SK-N-SH (cell line): Measurements from ENCODE around the gene TTC3. TPM values are rescaled to one million over a fixed set of nuclear protein-coding genes. Genes with fewer than 3 reads are reported as not detected.

Experiments used
- CTCF ChIA-PET: fragments of 300-600, 350-600 bp; formaldehyde crosslinking; extraction: SDS; loops from one replicate; lab custom pipeline; 2021; lab: Yijun Ruan, JAX
- POLR2A ChIA-PET: fragments of 350-600 bp; sonication (Branson Sonifier 250); formaldehyde crosslinking; extraction: SDS; loops from one replicate; lab custom pipeline; 2020; ENCODE audit warnings: antibody characterized with exemption, inconsistent platforms; lab: Yijun Ruan, JAX
- DNase-seq: peaks from one replicate; pipeline ENCODE4 v3.0.0; 2012
- H2AFZ ChIP-seq: fragments of 200-600 bp; sonication (generic); 2 replicates; pipeline ENCODE4 v1.8.1; 2016; ENCODE audit warnings: antibody characterized with exemption, mild to moderate bottlenecking, low read depth
- H3F3A ChIP-seq: fragments of 200-600 bp; sonication (generic); replicated peaks from 2 replicates; pipeline ENCODE3; 2016; ENCODE audit warnings: antibody characterized with exemption, mild to moderate bottlenecking; ENCODE audit not compliant: insufficient read depth
- H3K27ac ChIP-seq, 2 experiments: fragments of 200-500 bp in 1 of 2; fragments of 200-600 bp in 1 of 2; sonication (Bioruptor generic) in 1 of 2; sonication (generic), shearing (Covaris generic) in 1 of 2; 2 replicates each; pipeline versions ENCODE4 v1.5.1 to v1.6.1; 2014 to 2016; ENCODE audit warnings: low read depth in 2 of 2, inconsistent platforms in 1 of 2, low read length in 1 of 2, mild to moderate bottlenecking in 1 of 2, mixed read lengths in 1 of 2
- H3K27me3 ChIP-seq: fragments of 200-600 bp; sonication (generic), shearing (Covaris generic); 2 replicates; pipeline ENCODE4 v1.6.1; 2016; ENCODE audit warnings: mixed run types; ENCODE audit not compliant: insufficient read depth
- H3K36me3 ChIP-seq, 2 experiments: fragments of 200-500 bp in 1 of 2; fragments of 200-600 bp in 1 of 2; sonication (Bioruptor generic) in 1 of 2; sonication (generic) in 1 of 2; replicated peaks in 1 of 2; 2 replicates each; pipeline versions ENCODE3 to v1.5.1; 2014 to 2016; ENCODE audit warnings: low read length in 1 of 2, mild to moderate bottlenecking in 1 of 2; ENCODE audit not compliant: insufficient read depth in 2 of 2, control insufficient read depth in 1 of 2
- H3K4me1 ChIP-seq, 2 experiments: fragments of 200-500 bp in 1 of 2; fragments of 200-600 bp in 1 of 2; sonication (Bioruptor generic) in 1 of 2; sonication (generic), shearing (Covaris generic) in 1 of 2; 2 replicates each; pipeline versions ENCODE4 v1.5.1 to v1.6.1; 2014 to 2016; ENCODE audit warnings: low read depth in 1 of 2, low read length in 1 of 2, mixed run types in 1 of 2; ENCODE audit not compliant: insufficient read depth in 2 of 2, control insufficient read depth in 1 of 2
- H3K4me2 ChIP-seq: fragments of 200-600 bp; sonication (generic), shearing (Covaris generic); 2 replicates; pipeline ENCODE4 v1.6.1; 2017; ENCODE audit warnings: mixed run types
- H3K4me3 ChIP-seq, 2 experiments: fragments of 200-500 bp in 1 of 2; fragments of 200-600 bp in 1 of 2; sonication (Bioruptor generic) in 1 of 2; sonication (generic), shearing (Covaris generic) in 1 of 2; 2 replicates each; pipeline versions ENCODE4 v1.5.1 to v1.8.1; 2014 to 2016; ENCODE audit warnings: low read depth in 2 of 2, inconsistent platforms in 1 of 2, low read length in 1 of 2, mild to moderate bottlenecking in 1 of 2, mixed read lengths in 1 of 2, moderate library complexity in 1 of 2
- H3K79me2 ChIP-seq: fragments of 200-600 bp; sonication (generic); 2 replicates; pipeline ENCODE4 v1.8.1; 2017; ENCODE audit warnings: mild to moderate bottlenecking; ENCODE audit not compliant: insufficient read depth
- H3K9ac ChIP-seq: fragments of 200-600 bp; sonication (generic); 2 replicates; pipeline ENCODE4 v1.6.1; 2017; ENCODE audit warnings: mixed run types
- H3K9me2 ChIP-seq: fragments of 200-600 bp; sonication (generic); 2 replicates; pipeline ENCODE4 v1.6.1; 2017; ENCODE audit warnings: mixed run types
- H3K9me3 ChIP-seq: fragments of 200-600 bp; sonication (generic); 2 replicates; pipeline ENCODE4 v1.6.1; 2017; ENCODE audit warnings: mixed run types, mild to moderate bottlenecking, moderate library complexity
- H4K20me1 ChIP-seq: fragments of 200-600 bp; sonication (generic); 2 replicates; pipeline ENCODE4 v1.6.1; 2017; ENCODE audit warnings: mild to moderate bottlenecking, mixed run types; ENCODE audit not compliant: insufficient read depth
- CTCF ChIP-seq: fragments of 200-600 bp; sonication (generic); IDR thresholded peaks from 2 replicates; pipeline ENCODE4 v1.6.1; 2017; ENCODE audit warnings: antibody characterized with exemption, mild to moderate bottlenecking, moderate library complexity
- ELF1 ChIP-seq: IDR thresholded peaks from 2 replicates; pipeline ENCODE4 v1.4.0; 2012
- EP300 ChIP-seq, 2 experiments: IDR thresholded peaks; 2 replicates each; pipeline versions ENCODE4 v1.4.0 to v1.6.1; 2012; ENCODE audit warnings: borderline replicate concordance in 1 of 2, low read depth in 1 of 2, low read length in 1 of 2
- EZH2phosphoT487 ChIP-seq: fragments of 200-600 bp; sonication (generic); IDR thresholded peaks from 2 replicates; pipeline ENCODE4 v1.6.1; 2017; ENCODE audit warnings: low read depth, mixed run types, mild to moderate bottlenecking, antibody characterized with exemption, moderate library complexity, borderline replicate concordance
- FOXJ3 ChIP-seq: sonication (generic); formaldehyde crosslinking; IDR thresholded peaks from 2 replicates; pipeline ENCODE4 v1.5.1; 2020; ENCODE audit warnings: mild to moderate bottlenecking, missing genetic modification reagents
- FOXM1 ChIP-seq: IDR thresholded peaks from 2 replicates; pipeline ENCODE4 v1.4.0; 2012; ENCODE audit warnings: low read depth, mild to moderate bottlenecking
- GABPA ChIP-seq: IDR thresholded peaks from 2 replicates; pipeline ENCODE4 v1.4.0; 2012; ENCODE audit warnings: low read depth, mild to moderate bottlenecking
- JUND ChIP-seq: IDR thresholded peaks from 2 replicates; pipeline ENCODE4 v1.4.0; 2012
- MXI1 ChIP-seq: IDR thresholded peaks from 2 replicates; pipeline ENCODE4 v1.6.1; 2012; ENCODE audit warnings: mild to moderate bottlenecking, low read depth, low read length, improper control_type of control experiment
- NRF1 ChIP-seq: IDR thresholded peaks from 2 replicates; pipeline ENCODE4 v1.6.1; 2012; ENCODE audit warnings: low read depth, mild to moderate bottlenecking, low read length
- PBX3 ChIP-seq: IDR thresholded peaks from 2 replicates; pipeline ENCODE4; 2012
- REST ChIP-seq: IDR thresholded peaks from 2 replicates; pipeline ENCODE4 v1.6.1; 2012; ENCODE audit warnings: mild to moderate bottlenecking, low read depth, low read length, moderate library complexity
- SIN3A ChIP-seq: IDR thresholded peaks from 2 replicates; pipeline ENCODE4 v1.6.1; 2012; ENCODE audit warnings: low read depth, mild to moderate bottlenecking, low read length, moderate library complexity, borderline replicate concordance
- SMC3 ChIP-seq: IDR thresholded peaks from 2 replicates; pipeline ENCODE4 v1.6.1; 2012; ENCODE audit warnings: low read depth, low read length, improper control_type of control experiment
- TCF12 ChIP-seq: IDR thresholded peaks from 2 replicates; pipeline ENCODE4 v1.4.0; 2012
- TEAD4 ChIP-seq: IDR thresholded peaks from 2 replicates; pipeline ENCODE4 v1.4.0; 2012; ENCODE audit warnings: mild to moderate bottlenecking, borderline replicate concordance; ENCODE audit not compliant: insufficient read depth
- USF2 ChIP-seq: fragments of 150-350 bp; IDR thresholded peaks from 2 replicates; pipeline ENCODE4 v1.6.1; 2017; ENCODE audit warnings: antibody characterized with exemption, low read length, low read depth, borderline replicate concordance
- YY1 ChIP-seq: IDR thresholded peaks from 2 replicates; pipeline ENCODE4 v1.4.0; 2012; ENCODE audit warnings: low read depth, mild to moderate bottlenecking
- ZBTB33 ChIP-seq: IDR thresholded peaks from 2 replicates; pipeline ENCODE4 v1.4.0; 2012; ENCODE audit warnings: low read depth, borderline replicate concordance
- WGBS: methylation state at CpG from one replicate; pipeline ENCODE4 v1.1.6; 2017; ENCODE audit warnings: low lambda C conversion rate; 5-methylcytosine and 5-hydroxymethylcytosine counted together
- polyA plus RNA-seq, 3 experiments: library from polyadenylated mRNA; depleted of rRNA; stranded (reverse); fragments of >200 nt; gene quantifications; 2 replicates each; pipeline ENCODE4 v1.2.3, GENCODE V29; 2012

Gene TTC3
- polyA plus RNA-seq, 1 of the 3 experiments (the other 2 are of a cell fraction) = 35.7 TPM

GRCh38 chr21:37200641-37201480 lies 127.8 kb downstream of the TTC3 start:
- Histone ChIP-seq H3K4me1 (no peaks in the 10 kb centered on the region; a peak in 1 of 4 replicates), H3K79me2 (no peaks in the 10 kb centered on the region), H3K36me3 (peaks cover 66 to 68% of the 10 kb centered on the region in 2 experiments), H3K9me3 (no peaks in the 10 kb centered on the region), H2AFZ (no peak overlapping the region), H4K20me1 (no peaks in the 10 kb centered on the region), H3K9ac (no peak overlapping the region), H3F3A (no peaks in the 10 kb centered on the region), H3K27ac (no peak overlapping the region), H3K9me2 (no peaks in the 10 kb centered on the region), H3K4me2 (no peak overlapping the region), H3K27me3 (no peaks in the 10 kb centered on the region), H3K4me3 (no peak overlapping the region)
- TF ChIP-seq NRF1 = no peak
- TF ChIP-seq MXI1 = no peak
- no peak for TF ChIP-seq USF2
- no peak for TF ChIP-seq FOXJ3 (CRISPR knock-in tag)
- TF ChIP-seq ZBTB33 = no peak
- TF ChIP-seq TCF12 = no peak
- TF ChIP-seq REST = no peak
- TF ChIP-seq SIN3A = no peak
- no peak for TF ChIP-seq PBX3
- no peak for TF ChIP-seq GABPA
- TF ChIP-seq YY1 = no peak
- no peak for TF ChIP-seq TEAD4
- no peak for TF ChIP-seq CTCF
- TF ChIP-seq JUND = no peak
- no peak for TF ChIP-seq EP300 (IDR thresholded peaks at IDR 0.05; ENCODE audit: borderline replicate concordance in 1 of 2, low read depth in 1 of 2, low read length in 1 of 2)
- TF ChIP-seq ELF1 = no peak
- TF ChIP-seq SMC3 = no peak
- TF ChIP-seq FOXM1 = no peak
- no peak for TF ChIP-seq EZH2phosphoT487
- 100% methylated on average over 7 of the region's 16 CpGs for WGBS
- ChIA-PET POLR2A (interaction anchor here (1.0 kb wide), 1 partner anchor 16 kb away, joined by 3 read pairs; no protein-coding TSS in a partner anchor), CTCF (interaction anchor here (1.0 kb wide), 1 partner anchor 20 kb away, joined by 3 read pairs; no protein-coding TSS in a partner anchor)
- DNase-seq = no peak
